Measurements from ENCODE around the gene ARHGEF17.

Gene ARHGEF17

DNA sequence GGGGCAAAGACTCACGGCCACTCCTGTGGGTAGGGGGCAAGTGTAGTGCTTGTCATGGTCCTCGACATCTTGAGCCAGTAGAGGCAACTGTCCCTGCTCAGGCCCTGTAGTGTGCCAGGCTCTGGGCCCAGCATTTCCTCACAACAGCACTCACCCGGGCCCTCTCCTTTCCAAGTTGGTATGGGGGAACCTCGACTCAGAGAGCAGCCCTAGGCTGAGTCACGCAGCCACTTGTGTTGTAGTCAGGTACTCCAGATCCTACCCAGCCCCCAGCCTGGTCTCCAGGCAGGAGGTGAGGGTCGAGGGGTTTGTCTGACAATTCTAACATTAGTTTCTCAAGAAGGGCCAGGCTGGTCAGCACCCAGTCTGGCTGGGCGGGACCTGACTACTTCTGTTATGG lies 72.3 kb downstream of the ARHGEF17 start:
- TF ChIP-seq, protein P1, sequence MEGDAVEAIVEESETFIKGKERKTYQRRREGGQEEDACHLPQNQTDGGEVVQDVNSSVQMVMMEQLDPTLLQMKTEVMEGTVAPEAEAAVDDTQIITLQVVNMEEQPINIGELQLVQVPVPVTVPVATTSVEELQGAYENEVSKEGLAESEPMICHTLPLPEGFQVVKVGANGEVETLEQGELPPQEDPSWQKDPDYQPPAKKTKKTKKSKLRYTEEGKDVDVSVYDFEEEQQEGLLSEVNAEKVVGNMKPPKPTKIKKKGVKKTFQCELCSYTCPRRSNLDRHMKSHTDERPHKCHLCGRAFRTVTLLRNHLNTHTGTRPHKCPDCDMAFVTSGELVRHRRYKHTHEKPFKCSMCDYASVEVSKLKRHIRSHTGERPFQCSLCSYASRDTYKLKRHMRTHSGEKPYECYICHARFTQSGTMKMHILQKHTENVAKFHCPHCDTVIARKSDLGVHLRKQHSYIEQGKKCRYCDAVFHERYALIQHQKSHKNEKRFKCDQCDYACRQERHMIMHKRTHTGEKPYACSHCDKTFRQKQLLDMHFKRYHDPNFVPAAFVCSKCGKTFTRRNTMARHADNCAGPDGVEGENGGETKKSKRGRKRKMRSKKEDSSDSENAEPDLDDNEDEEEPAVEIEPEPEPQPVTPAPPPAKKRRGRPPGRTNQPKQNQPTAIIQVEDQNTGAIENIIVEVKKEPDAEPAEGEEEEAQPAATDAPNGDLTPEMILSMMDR (IDR thresholded peaks at IDR 0.05; ENCODE audit: low read depth, low read length), result no peak
- in situ Hi-C loops (cut with HindIII; ENCODE audit: low sequenced_read_pairs), result no loop called here
- no peak overlapping the region for H3K4me3 ChIP-seq (ENCODE audit: low read depth, low read length)
- no peak for DNase-seq (ENCODE audit: low read depth, low spot score)

DNA sequence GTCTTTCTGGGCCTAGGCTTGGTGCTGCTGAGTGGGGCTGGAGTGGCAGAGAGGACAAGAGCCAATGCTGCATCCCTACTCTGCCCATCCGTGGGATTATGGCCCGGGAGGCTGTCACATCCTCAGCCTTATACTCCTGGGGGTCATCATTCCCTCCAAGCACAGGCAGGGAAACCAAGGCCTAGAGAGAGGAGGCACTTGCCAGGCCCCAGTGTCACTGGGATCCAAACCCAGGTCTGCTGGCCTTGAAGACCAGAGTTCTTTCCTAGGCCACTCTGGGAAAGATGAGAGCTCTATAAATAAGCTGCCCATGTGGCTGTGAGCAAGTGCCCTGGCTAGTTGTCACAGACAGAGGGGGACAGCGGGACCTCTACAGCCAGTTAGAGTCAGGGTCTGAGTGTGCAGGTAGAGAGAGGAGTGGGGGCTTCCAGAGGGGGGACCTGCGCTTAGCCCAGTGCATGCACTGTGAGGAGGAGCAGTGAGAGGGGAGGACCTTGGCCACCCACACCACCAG lies 72.9 kb downstream of the ARHGEF17 start:
- in situ Hi-C loops (cut with HindIII; ENCODE audit: low sequenced_read_pairs), result no loop called here
- H3K4me3 ChIP-seq (ENCODE audit: low read depth, low read length), result no peak overlapping the region
- TF ChIP-seq, protein P1 (IDR thresholded peaks at IDR 0.05; ENCODE audit: low read depth, low read length), result no peak
- no peak for DNase-seq (ENCODE audit: low read depth, low spot score)

DNA sequence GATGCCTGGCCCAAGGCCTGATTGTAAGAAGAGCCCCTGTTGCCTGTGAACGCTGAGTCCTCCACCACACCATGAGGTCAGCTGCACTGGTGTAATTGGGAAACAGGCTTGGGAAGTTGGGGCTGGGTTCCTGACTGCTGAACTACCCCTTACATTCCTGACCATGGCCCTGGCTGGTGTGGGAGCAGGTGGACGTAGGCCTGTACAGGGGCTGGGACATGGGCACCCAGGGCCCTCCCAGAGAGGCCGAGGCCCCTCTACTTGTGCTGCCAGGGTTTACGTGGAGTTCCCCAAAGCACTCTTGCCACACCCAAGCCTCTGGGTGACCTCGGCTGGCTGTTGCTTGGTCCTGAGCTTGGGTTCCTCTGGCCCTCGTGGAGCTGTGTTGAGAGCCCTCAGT lies 73.5 kb downstream of the ARHGEF17 start:
- DNase-seq (ENCODE audit: low read depth, low spot score), result no peak
- no peak overlapping the region for H3K4me3 ChIP-seq (ENCODE audit: low read depth, low read length)
- in situ Hi-C loops (cut with HindIII; ENCODE audit: low sequenced_read_pairs), result no loop called here
- TF ChIP-seq, protein P1 (IDR thresholded peaks at IDR 0.05; ENCODE audit: low read depth, low read length), result no peak

DNA sequence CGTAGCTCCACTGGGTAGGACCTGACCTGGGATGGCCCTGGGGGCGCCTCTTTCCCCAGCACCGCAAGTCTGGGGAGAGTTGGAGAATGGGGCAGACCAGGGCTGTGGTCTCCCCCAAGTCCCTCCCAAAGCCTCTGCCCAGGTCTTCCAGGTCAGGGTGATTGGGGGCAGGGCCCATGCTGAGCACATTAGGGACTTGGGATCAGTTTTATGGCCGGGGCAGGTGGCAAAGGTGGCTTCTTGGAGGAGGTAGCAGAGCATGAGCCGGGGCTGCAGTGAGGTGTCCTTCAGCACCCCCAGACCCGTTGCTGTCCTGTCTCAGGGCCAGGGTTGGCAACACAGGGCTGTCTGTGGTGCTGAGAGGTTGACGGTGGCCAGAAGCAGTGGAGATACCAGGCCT lies 74.1 kb downstream of the ARHGEF17 start:
- no peak overlapping the region for H3K4me3 ChIP-seq (ENCODE audit: low read depth, low read length)
- in situ Hi-C loops (cut with HindIII; ENCODE audit: low sequenced_read_pairs), result no loop called here
- TF ChIP-seq, protein P1 (IDR thresholded peaks at IDR 0.05; ENCODE audit: low read depth, low read length), result no peak
- no peak for DNase-seq (ENCODE audit: low read depth, low spot score)

DNA sequence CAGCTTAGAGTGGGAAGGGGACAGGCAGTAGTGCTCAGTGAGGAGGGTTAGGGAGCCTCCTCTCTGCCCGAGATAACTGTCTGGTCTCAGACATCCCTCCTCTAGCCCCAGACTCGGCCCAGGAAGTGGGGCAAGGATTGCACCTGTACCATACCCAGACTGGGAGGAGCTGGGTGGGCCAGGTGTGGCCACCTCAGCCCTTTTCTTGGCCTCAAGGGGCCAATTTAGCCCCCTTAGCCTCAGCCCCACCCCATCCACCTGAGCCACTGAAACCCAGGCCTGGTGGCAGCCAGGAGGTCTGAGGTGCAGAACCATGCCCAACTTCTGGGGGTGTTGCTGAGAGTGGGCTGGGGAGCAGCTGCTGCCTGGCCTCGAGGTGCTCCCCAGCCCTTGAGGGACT lies 74.7 kb downstream of the ARHGEF17 start:
- no peak for DNase-seq (ENCODE audit: low read depth, low spot score)
- H3K4me3 ChIP-seq (ENCODE audit: low read depth, low read length), result no peak overlapping the region
- TF ChIP-seq, protein P1 (IDR thresholded peaks at IDR 0.05; ENCODE audit: low read depth, low read length), result no peak
- in situ Hi-C loops (cut with HindIII; ENCODE audit: low sequenced_read_pairs), result no loop called here

DNA sequence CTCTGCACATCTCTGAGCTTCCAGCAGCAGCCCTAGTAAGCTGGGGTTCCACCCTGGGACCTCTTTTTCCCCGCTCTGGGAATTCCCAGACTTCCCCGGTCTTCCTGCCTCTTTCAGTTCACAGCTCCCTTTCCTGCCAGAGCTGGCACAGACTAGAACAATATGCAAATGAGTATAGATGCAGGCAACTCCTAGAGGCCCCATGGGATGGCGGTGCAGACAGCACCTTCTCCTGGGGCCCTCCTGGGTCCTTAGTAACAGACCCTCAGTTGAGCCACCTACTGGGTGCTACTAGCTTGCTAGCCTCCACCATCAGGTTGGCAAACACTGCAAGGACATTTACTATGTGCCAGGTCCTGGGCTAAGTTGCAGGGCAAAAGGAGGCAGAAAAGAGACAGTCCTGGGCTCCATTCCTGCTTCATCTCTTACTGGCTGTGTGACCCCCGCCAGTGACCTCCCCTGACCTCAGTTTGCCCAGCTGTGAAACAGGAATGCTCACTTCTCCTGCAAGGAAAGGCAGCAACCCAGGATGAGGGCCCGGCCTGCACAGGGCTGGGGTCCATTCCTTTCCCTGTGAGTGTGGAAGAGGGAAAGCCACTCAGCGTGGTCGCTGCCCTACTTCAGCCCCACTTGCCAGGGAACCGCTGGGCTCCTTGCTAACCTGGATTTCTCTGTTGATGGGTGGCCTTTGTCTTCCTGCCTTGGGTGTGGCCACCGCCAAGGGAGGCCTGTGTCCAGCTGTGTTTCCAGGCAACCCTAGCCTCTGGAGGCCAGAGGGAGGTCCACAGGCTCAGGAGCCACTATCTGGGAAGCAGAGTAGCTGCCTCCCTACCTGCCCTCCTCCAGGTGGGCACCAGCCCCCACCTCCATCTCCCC lies 75.4 kb downstream of the ARHGEF17 start:
- TF ChIP-seq, protein P1 (IDR thresholded peaks at IDR 0.05; ENCODE audit: low read depth, low read length), result no peak
- DNase-seq (ENCODE audit: low read depth, low spot score), result no peak
- in situ Hi-C loops (cut with HindIII; ENCODE audit: low sequenced_read_pairs), result no loop called here
- H3K4me3 ChIP-seq (ENCODE audit: low read depth, low read length), result no peak overlapping the region
